GM12878 (cell line): ENCODE results near the gene CD86. TPM values are rescaled to one million over a fixed set of nuclear protein-coding genes. Genes with fewer than 3 reads are reported as not detected.

Experiments
- BACH1 ChIP-seq: fragments of 450-650 bp; IDR thresholded peaks from 2 replicates; pipeline ENCODE4 v1.6.1; 2017; ENCODE audit warnings: mild to moderate bottlenecking, borderline replicate concordance
- BCL11A ChIP-seq: IDR thresholded peaks from 2 replicates; pipeline ENCODE4 v1.6.1; 2011; ENCODE audit warnings: low read depth, low read length
- CHD2 ChIP-seq: IDR thresholded peaks from 2 replicates; pipeline ENCODE4 v1.6.1; 2011; ENCODE audit warnings: low read depth, low read length, improper control_type of control experiment, borderline replicate concordance
- EGR1 ChIP-seq, 2 experiments: IDR thresholded peaks; 1 replicate in 1 of 2; 2 replicates in 1 of 2; pipeline ENCODE4 v1.6.1; 2011 to 2012; ENCODE audit warnings: low read depth in 2 of 2, low read length in 2 of 2, borderline replicate concordance in 1 of 2, mild to moderate bottlenecking in 1 of 2, moderate library complexity in 1 of 2
- ETV6 ChIP-seq, 2 experiments: fragments of 450-650 bp in 1 of 2; IDR thresholded peaks in 1 of 2; conservative IDR thresholded peaks in 1 of 2; 2 replicates each; pipeline ENCODE4 v1.6.1; 2014; ENCODE audit warnings: antibody characterized with exemption in 1 of 2, borderline replicate concordance in 1 of 2, low read depth in 1 of 2, mild to moderate bottlenecking in 1 of 2, moderate library complexity in 1 of 2
- FOS ChIP-seq: IDR thresholded peaks from 3 replicates; pipeline ENCODE4 v1.6.1; 2011; ENCODE audit warnings: borderline replicate concordance; ENCODE audit not compliant: insufficient read length; ENCODE audit errors: extremely low read depth
- JUND ChIP-seq: IDR thresholded peaks from 2 replicates; pipeline ENCODE4 v1.6.1; 2012; ENCODE audit warnings: low read depth, mild to moderate bottlenecking, low read length, improper control_type of control experiment, moderate library complexity
- MYC ChIP-seq: IDR thresholded peaks from 2 replicates; pipeline ENCODE4 v1.6.1; 2011; ENCODE audit warnings: mild to moderate bottlenecking, low read length, moderate library complexity, inconsistent platforms; ENCODE audit not compliant: insufficient read depth, insufficient replicate concordance, insufficient read length, severe bottlenecking
- NFIC ChIP-seq: IDR thresholded peaks from 2 replicates; pipeline ENCODE4 v1.6.1; 2012; ENCODE audit warnings: low read depth, mild to moderate bottlenecking, inconsistent platforms, low read length, moderate library complexity
- NFXL1 ChIP-seq: fragments of 450-650 bp; IDR thresholded peaks from 2 replicates; pipeline ENCODE4 v1.6.1; 2017; ENCODE audit warnings: antibody characterized with exemption, mild to moderate bottlenecking, borderline replicate concordance
- PML ChIP-seq: IDR thresholded peaks from 2 replicates; pipeline ENCODE4 v1.6.1; 2012; ENCODE audit warnings: low read length, inconsistent platforms
- POLR2AphosphoS2 ChIP-seq: IDR thresholded peaks from 2 replicates; pipeline ENCODE4 v1.6.1; 2011; ENCODE audit warnings: low read depth, mild to moderate bottlenecking, low read length, improper control_type of control experiment, moderate library complexity
- RAD21 ChIP-seq: IDR thresholded peaks from 2 replicates; pipeline ENCODE4 v1.6.1; 2011; ENCODE audit warnings: mild to moderate bottlenecking, low read depth, low read length, moderate library complexity; ENCODE audit not compliant: insufficient read depth
- RAD51 ChIP-seq: fragments of 450-650 bp; IDR thresholded peaks from 2 replicates; pipeline ENCODE4 v1.6.1; 2016; ENCODE audit warnings: moderate library complexity, mild to moderate bottlenecking, inconsistent platforms
- SREBF1 ChIP-seq: IDR thresholded peaks from 2 replicates; pipeline ENCODE4 v1.6.1; 2012; ENCODE audit warnings: mild to moderate bottlenecking, low read length
- SREBF2 ChIP-seq: IDR thresholded peaks from 2 replicates; pipeline ENCODE4 v1.6.1; 2012; ENCODE audit warnings: mild to moderate bottlenecking, low read length
- ZBED1 ChIP-seq: IDR thresholded peaks from 2 replicates; pipeline ENCODE4 v1.6.1; 2016; ENCODE audit warnings: borderline replicate concordance
- polyA plus RNA-seq, 11 experiments: library from polyadenylated mRNA; depleted of rRNA in 4 of 11; unstranded in 6 of 11; stranded (reverse) in 5 of 11; fragments of >200 nt; fragmentation: Nextera tagmentation in 4 of 11; fragmentation: Illumina TruSeq in 1 of 11; extraction: Ambion mirVana in 4 of 11; extraction: Trizol in 1 of 11; gene quantifications; 1 replicate in 1 of 11; 2 replicates in 10 of 11; pipeline versions ENCODE4 v1.2.1 to v1.2.3, GENCODE V29; 2011 to 2016; ENCODE audit warnings: inconsistent platforms in 2 of 11, missing spikeins in 2 of 11, low read depth in 1 of 11
- total RNA-seq, 4 experiments: library from RNA; depleted of rRNA in 3 of 4; stranded (reverse); fragments of >200 nt in 3 of 4; fragmentation: Illumina TruSeq in 1 of 4; extraction: Trizol in 1 of 4; gene quantifications; 2 replicates each; pipeline versions ENCODE4 v1.2.1 to v1.2.3, GENCODE V29; 2013 to 2021
- TF ChIP-seq, protein P1 (sequence below): fragments of 450-650 bp; IDR thresholded peaks from 2 replicates; pipeline ENCODE4 v1.6.1; 2016; ENCODE audit warnings: mild to moderate bottlenecking, moderate library complexity, borderline replicate concordance
- TF ChIP-seq, protein P2 (sequence below): fragments of 150-350 bp; IDR thresholded peaks from 2 replicates; pipeline ENCODE4 v1.6.1; 2014; ENCODE audit warnings: mild to moderate bottlenecking, low read depth, low read length
- TF ChIP-seq, protein P3 (sequence below): IDR thresholded peaks from 2 replicates; pipeline ENCODE4 v1.6.1; 2011; ENCODE audit warnings: low read depth, low read length, improper control_type of control experiment, borderline replicate concordance
- TF ChIP-seq, protein P4 (sequence below): IDR thresholded peaks from 2 replicates; pipeline ENCODE4 v1.6.1; 2011; ENCODE audit warnings: low read depth, mild to moderate bottlenecking, low read length, moderate library complexity, borderline replicate concordance; ENCODE audit errors: extremely low read depth
- TF ChIP-seq, protein P5 (sequence below): IDR thresholded peaks from 2 replicates; pipeline ENCODE4 v1.6.1; 2012; ENCODE audit warnings: low read depth, low read length, improper control_type of control experiment

CD86 gene
- total and polyA plus RNA-seq, 10 of the 15 experiments (the other 5 are each of a cell fraction or from before 2014, with no cell fraction given) = 40.9 to 100 (median 55.5) TPM

DNA sequence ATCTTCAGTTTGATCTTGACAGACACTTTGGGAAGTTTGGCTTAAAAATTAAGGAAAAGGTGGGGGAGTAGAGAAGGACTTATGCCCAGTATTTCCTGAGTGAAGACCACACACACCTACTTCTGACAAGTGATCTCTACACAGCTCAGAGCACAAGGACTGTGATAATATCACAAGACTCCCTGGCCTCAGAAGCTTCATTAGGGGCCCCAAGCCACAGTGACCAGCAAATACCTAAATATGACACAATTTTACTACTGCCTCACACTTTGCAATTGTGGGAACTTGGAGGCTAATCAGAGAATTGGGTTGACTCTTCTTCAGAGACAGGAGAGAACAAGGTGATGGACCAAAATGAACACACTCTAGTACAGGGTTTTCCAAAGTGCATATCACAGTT lies 35.7 kb upstream of the CD86 start (continued):
- TF ChIP-seq, protein P1, sequence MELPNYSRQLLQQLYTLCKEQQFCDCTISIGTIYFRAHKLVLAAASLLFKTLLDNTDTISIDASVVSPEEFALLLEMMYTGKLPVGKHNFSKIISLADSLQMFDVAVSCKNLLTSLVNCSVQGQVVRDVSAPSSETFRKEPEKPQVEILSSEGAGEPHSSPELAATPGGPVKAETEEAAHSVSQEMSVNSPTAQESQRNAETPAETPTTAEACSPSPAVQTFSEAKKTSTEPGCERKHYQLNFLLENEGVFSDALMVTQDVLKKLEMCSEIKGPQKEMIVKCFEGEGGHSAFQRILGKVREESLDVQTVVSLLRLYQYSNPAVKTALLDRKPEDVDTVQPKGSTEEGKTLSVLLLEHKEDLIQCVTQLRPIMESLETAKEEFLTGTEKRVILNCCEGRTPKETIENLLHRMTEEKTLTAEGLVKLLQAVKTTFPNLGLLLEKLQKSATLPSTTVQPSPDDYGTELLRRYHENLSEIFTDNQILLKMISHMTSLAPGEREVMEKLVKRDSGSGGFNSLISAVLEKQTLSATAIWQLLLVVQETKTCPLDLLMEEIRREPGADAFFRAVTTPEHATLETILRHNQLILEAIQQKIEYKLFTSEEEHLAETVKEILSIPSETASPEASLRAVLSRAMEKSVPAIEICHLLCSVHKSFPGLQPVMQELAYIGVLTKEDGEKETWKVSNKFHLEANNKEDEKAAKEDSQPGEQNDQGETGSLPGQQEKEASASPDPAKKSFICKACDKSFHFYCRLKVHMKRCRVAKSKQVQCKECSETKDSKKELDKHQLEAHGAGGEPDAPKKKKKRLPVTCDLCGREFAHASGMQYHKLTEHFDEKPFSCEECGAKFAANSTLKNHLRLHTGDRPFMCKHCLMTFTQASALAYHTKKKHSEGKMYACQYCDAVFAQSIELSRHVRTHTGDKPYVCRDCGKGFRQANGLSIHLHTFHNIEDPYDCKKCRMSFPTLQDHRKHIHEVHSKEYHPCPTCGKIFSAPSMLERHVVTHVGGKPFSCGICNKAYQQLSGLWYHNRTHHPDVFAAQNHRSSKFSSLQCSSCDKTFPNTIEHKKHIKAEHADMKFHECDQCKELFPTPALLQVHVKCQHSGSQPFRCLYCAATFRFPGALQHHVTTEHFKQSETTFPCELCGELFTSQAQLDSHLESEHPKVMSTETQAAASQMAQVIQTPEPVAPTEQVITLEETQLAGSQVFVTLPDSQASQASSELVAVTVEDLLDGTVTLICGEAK = no peak
- TF ChIP-seq, protein P2, sequence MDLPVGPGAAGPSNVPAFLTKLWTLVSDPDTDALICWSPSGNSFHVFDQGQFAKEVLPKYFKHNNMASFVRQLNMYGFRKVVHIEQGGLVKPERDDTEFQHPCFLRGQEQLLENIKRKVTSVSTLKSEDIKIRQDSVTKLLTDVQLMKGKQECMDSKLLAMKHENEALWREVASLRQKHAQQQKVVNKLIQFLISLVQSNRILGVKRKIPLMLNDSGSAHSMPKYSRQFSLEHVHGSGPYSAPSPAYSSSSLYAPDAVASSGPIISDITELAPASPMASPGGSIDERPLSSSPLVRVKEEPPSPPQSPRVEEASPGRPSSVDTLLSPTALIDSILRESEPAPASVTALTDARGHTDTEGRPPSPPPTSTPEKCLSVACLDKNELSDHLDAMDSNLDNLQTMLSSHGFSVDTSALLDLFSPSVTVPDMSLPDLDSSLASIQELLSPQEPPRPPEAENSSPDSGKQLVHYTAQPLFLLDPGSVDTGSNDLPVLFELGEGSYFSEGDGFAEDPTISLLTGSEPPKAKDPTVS = no peak
- TF ChIP-seq MYC (no peak), PML (peak; percentile 52; the same call in 1 of the 2 replicates), NFIC (peak; percentile 32; the same call in 1 of the 2 replicates), RAD51 (no peak), BACH1 (no peak; the same call in 1 of the 2 replicates), POLR2AphosphoS2 (no peak), EGR1 (IDR thresholded peaks at IDR 0.05; ENCODE audit: borderline replicate concordance in 1 of 2, low read depth in 2 of 2, low read length in 2 of 2) (no peak), ETV6 (conservative IDR thresholded peaks at IDR 0.05 in 1 of 2, IDR thresholded peaks at IDR 0.05 in 1 of 2; ENCODE audit: borderline replicate concordance in 1 of 2, low read depth in 1 of 2) (no peak; a peak in 1 of 4 replicates), SREBF1 (no peak), NFXL1 (no peak), JUND (no peak), CHD2 (0 out of 2 replicates have a peak, but pooled peaks have one; percentile 42), SREBF2 (no peak), FOS (no peak), ZBED1 (0 out of 2 replicates have a peak, but pooled peaks have one; percentile 9), BCL11A (0 out of 2 replicates have a peak, but pooled peaks have one; percentile 58), RAD21 (no peak)
- TF ChIP-seq, protein P3, sequence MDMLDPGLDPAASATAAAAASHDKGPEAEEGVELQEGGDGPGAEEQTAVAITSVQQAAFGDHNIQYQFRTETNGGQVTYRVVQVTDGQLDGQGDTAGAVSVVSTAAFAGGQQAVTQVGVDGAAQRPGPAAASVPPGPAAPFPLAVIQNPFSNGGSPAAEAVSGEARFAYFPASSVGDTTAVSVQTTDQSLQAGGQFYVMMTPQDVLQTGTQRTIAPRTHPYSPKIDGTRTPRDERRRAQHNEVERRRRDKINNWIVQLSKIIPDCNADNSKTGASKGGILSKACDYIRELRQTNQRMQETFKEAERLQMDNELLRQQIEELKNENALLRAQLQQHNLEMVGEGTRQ = no peak
- TF ChIP-seq, protein P4, sequence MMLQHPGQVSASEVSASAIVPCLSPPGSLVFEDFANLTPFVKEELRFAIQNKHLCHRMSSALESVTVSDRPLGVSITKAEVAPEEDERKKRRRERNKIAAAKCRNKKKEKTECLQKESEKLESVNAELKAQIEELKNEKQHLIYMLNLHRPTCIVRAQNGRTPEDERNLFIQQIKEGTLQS = no peak
- TF ChIP-seq, protein P5, sequence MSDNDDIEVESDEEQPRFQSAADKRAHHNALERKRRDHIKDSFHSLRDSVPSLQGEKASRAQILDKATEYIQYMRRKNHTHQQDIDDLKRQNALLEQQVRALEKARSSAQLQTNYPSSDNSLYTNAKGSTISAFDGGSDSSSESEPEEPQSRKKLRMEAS = no peak
